T-helper 1 cell (primary cell): ENCODE measurements around the gene VTI1A.

Experiments used
- DNase-seq, 5 donors: peaks; one replicate each; pipeline ENCODE4 v3.0.0-alpha.2; 2012 to 2020

Gene VTI1A

DNA sequence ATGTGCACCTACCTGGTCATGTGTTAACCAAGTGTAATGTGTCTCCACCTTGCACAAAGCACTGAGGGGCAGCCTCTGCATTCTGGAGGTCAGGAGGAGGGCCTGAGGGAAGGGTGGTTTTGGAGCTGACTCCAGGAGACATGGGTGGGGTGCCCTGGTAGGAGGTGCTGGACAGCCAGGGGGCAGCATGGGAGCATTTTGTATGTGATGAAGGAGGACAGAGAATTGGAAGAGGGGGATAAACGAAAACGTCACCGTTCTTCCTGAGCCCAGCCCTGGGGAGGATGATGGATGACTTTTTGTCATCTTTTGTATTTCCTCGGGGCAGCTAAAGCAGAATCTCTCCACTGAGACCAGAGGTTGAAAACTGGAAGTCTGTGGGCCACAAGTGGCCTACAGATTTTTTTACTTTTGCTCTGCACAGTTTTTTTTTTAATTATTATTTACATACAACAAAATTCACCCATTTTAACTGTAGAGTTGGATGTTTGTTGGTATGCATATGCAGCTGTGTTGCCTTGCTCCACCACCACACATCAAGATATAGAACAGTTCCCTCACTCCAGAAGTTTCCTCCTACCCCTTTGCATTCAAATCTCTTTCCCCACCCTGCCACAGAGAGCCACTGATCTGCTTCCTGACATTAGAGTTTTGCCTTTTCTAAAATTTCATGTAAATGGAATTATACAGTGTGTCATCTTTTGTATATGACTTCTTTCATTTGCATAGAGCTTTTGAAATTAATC lies 242.5 kb downstream of the VTI1A start:
- no peak for DNase-seq

- DNase-seq: no peak
Observed at GRCh38 chr10:112695539-112695938, 248.5 kb downstream of the VTI1A start.

GRCh38 chr10:112696592-112696991 lies 249.6 kb downstream of the VTI1A start:
- DNase-seq: no peak

GRCh38 chr10:112698133-112698817 lies 251.3 kb downstream of the VTI1A start:
- DNase-seq: no peak

GRCh38 chr10:112698818-112699164 lies 251.8 kb downstream of the VTI1A start:
- no peak for DNase-seq

DNA sequence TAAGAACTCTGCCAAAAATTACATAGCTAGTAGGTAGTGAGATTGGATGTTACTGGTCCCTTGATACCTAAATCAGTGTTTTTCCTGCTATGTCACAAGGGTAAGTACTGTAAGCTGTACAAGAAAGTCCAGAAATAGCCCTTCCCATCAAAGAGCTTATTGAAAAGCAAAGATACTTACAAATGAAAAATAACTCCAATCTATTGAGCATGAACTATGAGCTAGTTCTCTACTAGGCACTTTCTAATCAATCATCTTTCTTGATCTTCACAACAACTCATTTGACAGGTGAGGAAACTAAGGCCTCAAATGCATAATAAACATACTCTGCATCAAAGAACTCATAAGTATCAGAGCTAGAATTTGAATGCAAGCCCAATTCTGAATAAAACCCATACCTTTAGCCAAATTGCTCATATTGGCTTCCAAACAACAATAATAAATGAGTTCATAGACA lies 253.2 kb downstream of the VTI1A start:
- DNase-seq: no peak

DNA sequence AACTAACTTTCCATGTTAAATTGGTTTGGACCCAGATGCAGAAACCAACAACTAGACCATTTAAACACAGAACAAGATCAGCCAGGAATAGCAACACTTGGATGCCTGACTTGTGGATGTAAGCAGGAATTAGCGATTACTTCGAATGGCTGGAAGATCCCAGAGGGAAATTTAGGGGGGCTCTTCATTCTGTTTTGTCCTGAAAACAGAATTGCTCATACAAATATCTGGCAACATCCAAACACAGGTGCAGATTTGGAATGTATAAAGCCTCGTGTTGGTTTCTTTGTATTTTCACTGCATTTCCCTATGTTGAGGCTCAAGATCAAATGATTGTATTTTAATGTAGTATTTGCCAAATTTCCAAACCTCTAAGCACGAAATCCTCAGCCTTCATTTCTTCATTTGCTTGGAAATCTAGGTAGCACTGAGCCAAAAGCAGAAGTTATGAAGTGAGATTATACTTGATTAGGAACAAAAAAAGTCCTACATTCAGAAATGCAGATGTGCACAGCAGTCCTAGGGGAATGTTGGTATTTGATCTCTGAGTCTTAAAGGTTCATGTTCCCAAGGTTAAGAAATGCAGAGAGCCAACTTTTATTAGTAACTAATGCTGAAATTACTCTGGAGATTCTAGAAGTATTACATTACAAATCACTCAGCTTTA lies 254.3 kb downstream of the VTI1A start:
- no peak for DNase-seq

DNA sequence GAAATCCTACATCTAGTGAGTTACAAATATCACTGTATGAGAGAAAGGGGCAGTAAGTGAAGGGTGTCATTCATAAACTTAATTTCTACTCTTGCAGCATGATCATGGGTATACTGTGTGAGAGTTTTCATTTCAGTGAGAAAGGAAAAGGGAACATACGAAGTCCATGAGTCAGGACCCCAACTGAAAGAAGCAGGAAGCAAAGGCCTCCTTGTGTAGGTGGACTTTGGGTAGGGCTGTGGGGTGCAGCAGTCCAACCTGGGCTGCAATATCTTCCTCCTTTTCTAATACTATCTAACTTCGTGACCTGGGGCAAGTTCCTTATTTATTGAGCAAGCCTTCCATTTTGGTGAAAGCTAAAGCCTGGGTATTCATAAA lies 254.9 kb downstream of the VTI1A start:
- no peak for DNase-seq

DNA sequence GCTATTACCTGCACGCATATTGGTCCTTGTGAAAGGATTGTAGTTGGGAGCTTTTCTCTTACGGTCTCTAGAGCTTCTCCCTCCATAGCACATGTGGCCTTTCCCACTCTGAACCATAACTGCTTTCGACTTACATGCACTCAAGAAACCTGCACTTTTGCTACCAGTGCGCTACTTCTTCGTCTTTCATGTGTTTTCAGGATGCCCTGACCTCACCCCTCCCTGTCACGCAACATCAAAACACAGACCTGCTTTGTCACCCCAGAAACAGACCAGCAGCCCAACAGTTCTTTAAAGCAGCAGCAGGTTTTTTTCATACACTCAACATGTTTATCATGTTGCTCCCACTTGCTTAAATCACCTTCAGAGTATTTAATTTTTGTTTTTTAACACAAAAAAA lies 259.6 kb downstream of the VTI1A start:
- no peak for DNase-seq

DNA sequence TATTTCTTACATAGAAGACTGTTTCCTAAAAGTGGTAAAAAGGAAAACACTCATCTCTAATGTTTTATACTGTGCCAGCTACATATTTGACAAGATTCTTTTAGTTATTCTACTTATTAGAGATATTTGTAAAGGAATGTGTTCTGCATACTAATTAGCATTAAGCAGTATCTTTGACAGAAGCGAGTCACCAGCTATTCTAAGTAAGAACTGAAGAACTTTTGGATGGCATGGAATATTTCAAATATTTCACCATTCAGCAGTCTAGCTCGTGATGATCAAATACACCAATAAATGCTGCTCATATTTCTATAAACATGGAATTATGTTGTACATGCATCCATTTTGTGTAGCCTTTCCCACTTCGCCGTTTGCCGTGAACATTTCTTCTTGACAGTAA lies 261.4 kb downstream of the VTI1A start:
- no peak for DNase-seq

- DNase-seq: no peak
Observed at GRCh38 chr10:112710528-112710927, 263.5 kb downstream of the VTI1A start.

- DNase-seq: no peak
Observed at GRCh38 chr10:112711366-112711765, 264.4 kb downstream of the VTI1A start.

- DNase-seq: no peak
Observed at GRCh38 chr10:112712536-112712935, 265.5 kb downstream of the VTI1A start.

GRCh38 chr10:112713411-112713810 lies 266.4 kb downstream of the VTI1A start:
- no peak for DNase-seq

DNA sequence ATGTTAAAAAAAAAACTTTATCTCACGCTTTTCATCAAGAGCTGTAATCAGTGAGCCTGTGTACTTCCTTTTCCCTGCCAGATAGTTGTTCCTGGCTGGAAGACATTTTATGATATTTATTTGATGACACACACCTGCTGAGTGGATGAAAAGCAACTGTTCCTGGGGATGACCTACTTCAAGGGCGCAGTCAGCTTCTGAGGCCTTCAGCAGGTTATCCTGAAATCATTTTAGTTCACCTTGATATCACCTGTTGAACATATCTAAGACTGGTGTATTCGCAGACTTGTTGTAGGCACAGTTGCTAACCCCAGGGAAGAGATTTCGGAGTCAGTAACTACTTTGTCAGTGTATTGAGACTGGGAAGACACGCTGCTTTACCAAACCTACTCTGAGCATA lies 268.6 kb downstream of the VTI1A start:
- DNase-seq: no peak

DNA sequence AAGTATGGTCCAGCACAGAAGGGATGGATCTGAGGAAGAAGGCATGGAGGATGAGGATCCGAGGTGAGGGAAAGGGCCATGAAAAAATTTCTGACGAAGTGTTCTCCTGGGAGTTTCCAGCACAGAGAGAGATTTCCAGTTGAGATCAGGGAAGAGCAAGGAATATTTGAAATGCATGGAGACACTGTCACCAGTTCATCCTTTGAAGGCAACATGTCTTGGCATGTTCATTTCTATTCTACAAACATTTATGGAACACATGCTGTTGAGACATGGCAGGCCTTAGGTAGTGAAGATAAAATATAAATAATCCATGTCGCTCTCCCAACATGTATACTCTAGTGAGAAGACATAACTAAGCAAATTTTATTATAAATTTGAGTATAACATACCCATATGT lies 269.1 kb downstream of the VTI1A start:
- no peak for DNase-seq

GRCh38 chr10:112716924-112717413 lies 270.0 kb downstream of the VTI1A start:
- DNase-seq: no peak

DNA sequence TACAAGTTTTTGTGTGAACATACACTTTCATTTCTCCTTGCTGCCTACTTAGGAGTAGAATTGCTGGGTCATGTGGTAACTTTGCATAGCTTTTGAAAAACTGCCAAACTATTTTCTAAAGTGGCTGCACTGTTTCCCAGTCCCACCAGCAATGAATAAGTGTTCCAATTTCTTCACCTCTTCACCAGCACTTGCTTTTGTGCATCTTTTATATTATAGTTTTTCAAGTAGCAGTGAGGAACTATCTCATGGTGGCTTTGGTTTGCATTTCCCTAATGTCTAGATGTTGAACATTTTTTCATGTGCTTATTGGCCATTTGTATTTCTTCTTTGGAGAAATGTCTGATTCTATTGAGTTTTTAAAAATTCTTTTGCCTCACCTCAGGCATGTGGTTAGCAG lies 273.2 kb downstream of the VTI1A start:
- DNase-seq: no peak

DNA sequence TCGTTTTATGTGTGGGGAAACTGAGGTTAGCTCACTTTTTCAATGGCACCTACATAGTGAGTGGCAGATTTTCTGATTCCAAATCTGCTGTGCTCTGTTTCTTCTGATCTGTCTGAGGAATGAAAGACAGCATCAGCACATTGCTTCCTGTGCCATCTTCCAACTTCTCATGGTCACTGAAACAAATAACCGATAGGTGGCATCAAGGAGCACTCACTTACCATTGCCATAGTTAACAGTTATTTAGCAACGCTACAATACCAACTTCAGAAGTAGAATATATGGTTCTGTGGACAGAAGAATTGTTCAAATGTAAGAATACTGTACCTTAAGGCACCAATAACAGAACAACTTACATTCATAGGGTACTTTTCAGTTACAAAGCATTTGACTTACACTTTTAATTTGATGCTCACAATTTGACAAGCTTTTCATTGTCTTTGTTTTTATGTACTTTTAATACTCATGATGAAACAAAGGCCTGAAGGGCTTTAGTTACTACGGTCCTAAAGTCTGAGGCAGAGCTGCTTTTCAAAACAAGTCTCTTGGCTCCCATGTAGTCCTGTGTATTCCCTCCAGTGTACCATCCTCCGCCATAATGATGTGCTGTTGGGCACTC lies 274.2 kb downstream of the VTI1A start:
- DNase-seq: peak in 1 of 5 donors; percentile 23

- no peak for DNase-seq
Observed at GRCh38 chr10:112722758-112723157, 275.7 kb downstream of the VTI1A start.

GRCh38 chr10:112723876-112724275 lies 276.9 kb downstream of the VTI1A start:
- no peak for DNase-seq

- no peak for DNase-seq
Observed at GRCh38 chr10:112724404-112724991, 277.5 kb downstream of the VTI1A start.
